CD4-positive, alpha-beta T cell treated with Interleukin-15 for 4 hours (primary cell): ENCODE data around the gene PINLYP.

ENCODE experiments used
- DNase-seq: peaks from one replicate; pipeline ENCODE4 v3.0.0-alpha.2; 2020; ENCODE audit warnings: low spot score

PINLYP gene

DNA sequence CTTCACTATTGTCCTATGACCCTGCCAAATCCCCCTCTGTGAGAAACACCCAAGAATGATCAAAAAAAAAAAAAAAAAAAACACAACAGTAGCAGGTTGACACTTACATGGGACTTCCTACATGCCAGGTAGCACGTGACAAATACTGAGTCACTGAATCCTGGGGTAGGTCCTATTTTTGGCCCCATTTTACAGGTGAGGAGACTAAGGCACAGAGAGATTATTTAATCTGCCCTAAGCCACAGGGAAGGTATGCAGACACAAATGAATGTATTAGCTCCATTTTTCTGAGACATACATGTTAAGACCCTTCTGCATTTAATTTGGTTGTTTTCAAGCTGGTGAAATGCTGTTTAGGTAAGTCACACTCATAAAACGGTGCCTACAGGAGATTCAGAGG is 26.9 kb upstream of the PINLYP start:
- no peak for DNase-seq

DNA sequence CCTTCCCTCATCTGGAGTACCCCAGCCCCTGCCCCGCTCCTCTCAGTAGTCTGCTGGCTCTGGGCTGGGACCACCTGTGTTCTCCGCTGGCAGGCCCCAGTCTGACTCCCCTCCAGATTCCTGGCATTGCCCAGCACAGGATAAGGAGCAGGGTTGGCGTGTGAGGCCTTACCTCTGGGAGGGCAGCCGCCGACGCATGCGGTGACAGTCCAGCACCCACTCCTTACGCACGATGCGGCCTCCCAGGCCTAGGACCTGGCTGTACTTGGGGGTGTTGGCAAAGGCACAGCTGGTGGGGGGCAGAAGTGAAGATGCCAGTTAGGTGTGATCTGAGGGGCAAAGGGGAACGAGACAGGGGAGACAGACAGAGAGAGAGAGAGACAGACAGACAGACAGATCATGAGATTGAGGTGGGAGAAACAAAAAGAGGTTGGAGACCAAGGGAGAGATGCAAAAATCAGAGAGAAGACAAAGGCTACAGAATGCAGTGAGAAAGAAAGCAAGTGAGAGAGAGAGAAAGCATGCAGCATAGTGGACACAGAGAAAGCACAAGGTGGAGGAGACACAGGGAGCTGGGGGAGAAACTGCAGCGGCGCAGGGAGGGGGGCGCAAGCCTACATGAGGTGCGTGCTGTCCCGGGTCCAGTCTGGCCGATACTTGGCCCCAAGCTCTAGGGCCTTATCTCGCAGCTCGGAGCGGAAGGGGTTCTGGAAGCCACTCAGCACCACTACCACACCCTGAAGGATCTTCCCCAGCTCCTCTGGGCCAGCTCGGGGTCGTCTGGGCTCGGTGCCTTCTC is 24.0 kb upstream of the PINLYP start:
- DNase-seq: no peak

DNA sequence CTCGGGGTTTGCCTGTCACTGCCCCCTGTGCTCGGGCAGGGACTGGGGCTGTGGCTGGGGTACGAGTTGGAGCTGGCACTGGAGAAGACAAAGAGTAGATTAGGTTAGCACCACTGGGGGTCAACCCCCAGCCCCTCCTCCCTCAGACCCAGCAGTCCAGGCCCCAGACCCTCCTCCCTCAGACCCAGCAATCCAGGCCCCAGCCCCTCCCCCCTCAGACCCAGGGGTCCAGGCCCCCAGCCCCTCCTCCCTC is 23.5 kb upstream of the PINLYP start:
- no peak for DNase-seq

DNA sequence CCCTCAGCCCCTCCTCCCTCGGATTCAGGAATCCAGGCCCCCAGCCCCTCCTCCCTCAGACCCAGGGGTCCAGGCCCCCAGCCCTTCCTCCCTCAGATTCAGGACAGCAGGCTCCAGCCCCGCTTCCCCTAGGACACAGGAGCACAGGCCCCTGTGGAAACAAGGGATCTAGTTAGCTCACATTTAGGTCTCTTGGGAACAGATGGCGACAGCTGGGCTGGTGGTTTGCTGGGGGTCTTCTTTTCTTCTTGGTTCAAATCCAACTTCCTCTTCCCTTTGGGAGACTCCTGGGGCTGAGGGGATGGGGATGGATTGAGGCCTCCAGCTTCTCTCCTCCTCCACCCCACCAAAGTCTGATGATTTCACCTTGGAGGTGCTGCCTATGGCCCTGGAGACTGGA is 23.0 kb upstream of the PINLYP start:
- DNase-seq: no peak

DNA sequence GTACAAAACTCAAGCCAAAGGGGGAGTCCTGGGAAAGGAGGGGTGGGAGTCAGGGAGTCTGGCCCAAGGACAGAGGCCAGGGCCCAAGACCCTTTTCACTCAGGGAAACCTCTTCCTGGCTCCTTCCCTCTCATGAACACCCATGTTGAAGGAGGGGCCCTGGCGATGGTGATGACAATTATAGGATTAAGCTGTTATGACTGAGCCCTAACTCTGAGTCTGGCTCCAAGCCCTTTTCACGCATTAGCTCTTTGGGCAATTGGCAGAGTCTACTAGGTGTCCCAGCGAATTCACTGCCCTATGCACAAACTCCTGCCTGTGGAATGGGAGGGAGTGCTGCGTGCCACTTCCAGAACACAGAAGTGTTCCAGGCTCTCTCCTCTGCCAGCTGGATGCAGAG is 21.9 kb upstream of the PINLYP start:
- no peak for DNase-seq

DNA sequence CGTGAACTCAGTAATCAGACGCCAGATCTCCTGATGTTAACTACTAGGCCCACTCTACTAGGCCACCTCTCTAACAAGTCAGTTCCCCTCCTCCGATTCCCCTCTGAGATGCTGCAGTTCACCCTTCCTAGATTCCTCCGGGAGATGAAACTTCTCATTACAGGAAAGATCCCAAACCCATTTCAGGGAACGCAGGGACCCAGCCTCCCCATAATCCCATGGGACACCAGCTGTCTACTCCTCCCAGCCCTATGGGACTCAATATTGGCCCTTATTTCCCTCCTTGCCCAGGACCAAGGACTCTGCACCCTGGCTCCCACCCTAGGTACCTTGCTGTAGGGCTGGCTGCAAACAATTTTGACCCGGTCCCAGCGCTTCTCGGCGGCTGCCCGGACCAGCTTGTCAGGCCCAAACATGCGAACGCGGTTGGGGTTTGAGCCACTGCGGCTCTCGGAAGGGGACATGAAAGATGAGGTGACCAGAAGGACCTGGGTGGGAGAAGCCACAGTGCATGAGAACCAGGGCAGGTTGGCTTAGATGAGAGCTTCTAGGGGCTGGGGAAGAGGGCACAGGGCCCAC is 21.2 kb upstream of the PINLYP start:
- DNase-seq: no peak

DNA sequence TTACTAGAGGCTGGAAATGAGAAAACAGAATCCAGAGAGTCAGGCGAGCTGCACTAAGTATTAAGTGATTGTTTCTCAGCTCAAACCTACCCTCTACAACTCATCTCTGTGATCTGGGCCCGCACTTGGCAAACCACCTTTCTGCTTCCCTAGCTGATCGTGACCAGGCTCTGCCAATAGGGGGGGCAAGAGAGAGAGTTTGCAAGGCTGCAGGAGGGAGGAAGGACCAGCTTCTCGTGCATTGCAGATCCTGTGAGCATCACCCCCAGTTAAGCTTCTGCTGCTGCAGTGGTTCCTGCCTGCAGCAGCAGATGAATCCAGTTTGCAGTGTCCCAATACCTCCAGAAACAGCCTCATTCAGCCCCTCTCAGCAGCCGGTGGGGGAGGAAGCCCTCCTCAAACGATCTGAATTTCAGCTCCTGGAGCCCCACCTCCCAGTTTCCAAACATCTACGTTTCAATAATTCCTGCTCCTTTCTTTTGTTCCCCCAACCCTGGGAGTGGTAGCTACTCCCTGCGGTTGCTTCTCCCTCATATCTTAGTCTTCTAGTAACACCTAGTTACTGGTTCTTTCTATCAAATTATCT is 20.3 kb upstream of the PINLYP start:
- peak; percentile 91 for DNase-seq

DNA sequence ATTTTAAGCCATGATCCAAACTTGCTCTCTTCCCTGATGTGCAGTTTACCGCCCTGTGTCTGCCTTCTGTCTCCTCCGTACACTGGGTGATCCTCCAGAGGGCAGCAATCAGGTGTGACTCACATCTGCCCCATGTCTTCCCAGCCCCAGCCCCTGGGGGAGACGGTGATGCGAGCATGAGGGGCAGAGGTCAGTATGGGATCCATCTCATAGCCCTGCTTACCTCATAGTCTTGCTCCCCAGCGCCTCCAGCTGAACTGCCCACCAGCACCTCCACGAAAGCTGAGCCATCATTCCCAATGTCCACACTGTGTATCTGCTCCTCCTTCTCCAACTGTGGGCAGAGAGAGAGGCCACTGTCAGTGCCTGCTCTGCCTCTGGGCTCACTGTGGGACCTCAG is 14.9 kb upstream of the PINLYP start:
- DNase-seq: peak; percentile 6

DNA sequence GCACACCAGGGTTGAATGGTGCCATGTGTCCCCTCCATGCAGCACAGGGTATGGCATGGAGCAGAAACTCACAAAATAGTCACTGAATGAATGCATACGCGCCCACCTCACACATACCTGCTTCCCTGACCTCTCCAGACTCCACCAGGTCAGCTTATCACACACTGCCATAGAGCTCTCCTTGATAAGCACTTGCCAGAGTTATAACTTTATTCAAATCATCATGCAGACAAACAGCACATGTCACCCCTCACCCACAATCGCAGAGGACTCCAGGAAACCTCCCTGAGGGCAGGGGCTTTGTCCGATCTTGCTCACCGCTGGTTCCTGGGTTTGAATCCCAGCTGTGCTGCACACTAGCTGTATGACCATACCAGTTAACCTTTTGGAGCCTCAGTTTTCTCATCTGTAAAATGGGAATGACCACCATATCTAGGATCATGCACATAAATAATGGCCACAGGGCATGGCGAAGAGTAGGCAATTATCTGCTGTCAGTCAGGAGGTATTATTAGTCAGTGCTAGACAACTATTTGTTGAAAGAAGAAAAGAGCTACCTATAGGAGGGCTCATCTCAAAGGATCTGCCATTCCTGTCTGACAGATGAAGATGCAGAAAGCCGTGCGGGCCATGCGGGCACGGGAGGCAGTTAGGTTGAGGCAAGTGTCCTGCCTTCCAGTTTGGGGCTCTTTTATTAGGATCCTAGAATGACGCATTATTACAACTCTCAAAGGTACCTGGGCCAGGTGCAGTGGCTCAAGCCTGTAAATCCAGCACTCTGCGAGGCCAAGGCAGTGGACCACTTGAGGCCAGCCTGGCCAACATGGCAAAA is 14.2 kb upstream of the PINLYP start:
- DNase-seq: no peak

DNA sequence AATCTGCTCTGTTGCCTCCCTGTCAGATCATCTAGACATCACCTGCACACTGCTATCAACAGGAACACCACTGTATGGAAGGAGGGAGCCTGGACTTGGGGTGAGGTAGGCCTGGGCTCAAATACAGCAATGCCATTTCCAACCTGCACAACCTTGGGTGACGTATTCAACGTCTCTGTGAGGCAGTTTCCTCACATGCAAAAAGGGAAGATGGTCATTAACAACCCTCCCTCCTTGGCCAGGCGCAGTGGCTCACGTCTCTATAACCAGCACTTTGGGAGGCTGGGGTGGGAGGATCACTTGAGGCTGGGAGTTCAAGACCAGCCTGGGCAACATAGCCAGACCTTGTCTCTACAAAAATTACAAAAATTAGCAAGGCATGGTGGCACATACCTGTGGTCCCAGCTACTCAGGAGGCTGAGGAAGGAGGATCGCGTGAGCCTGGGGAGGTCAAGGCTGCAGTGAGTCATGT is 13.3 kb upstream of the PINLYP start:
- DNase-seq: no peak

DNA sequence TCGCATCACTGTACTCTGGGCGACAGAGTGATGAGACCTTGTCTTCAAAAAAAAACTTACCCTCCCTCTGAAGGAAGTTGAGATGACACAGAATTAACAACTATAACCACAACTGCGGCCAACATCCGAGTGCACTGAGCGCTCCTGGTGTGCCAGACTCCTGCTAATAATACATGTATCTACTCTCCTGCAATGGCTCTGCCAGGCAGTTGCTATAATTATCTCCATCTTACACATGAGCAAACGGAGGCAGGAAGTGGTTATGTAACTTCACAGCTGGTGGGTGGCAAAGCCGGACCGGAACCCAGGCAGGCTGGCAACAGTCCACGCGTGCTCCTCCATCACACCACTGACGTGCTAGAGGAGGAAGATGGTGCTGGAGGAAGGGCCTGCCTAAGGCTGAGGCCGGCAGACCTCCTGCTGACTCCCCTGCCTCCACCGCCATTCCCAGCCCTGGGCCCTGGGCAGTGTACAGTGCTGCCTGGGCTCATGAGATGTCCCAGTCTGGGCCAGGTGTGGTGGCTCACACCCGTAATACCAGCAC is 12.8 kb upstream of the PINLYP start:
- DNase-seq: peak; percentile 91

DNA sequence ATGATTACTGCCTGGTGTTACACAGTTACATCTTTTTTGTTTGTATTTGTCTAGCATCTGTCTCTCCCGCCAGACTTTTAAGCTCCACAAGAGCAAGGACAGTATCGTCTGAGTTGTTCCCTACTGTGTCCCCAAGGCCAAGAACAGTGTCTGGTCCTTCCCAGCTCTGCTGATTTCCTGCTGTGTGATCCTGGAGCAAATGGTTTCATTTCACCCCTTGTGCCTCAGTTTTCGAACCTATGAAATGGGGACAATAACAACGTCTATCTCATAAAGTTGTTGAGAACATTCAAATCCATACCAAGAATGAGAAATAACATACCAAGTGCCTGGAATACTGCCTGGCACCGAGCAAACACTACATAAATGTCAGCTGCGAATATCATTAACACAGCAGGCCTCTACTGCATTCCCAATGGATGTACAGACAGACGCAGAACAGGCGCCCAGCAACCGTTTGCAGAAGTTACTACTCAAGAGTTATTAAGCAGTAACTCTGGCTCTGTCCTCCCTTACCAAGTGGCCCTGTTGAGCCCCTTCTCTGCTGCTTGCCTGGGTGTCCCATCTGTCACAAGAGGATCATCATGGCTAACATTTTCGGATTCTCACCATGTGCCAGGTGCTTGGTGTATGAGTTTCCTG is 11.7 kb upstream of the PINLYP start:
- no peak for DNase-seq

DNA sequence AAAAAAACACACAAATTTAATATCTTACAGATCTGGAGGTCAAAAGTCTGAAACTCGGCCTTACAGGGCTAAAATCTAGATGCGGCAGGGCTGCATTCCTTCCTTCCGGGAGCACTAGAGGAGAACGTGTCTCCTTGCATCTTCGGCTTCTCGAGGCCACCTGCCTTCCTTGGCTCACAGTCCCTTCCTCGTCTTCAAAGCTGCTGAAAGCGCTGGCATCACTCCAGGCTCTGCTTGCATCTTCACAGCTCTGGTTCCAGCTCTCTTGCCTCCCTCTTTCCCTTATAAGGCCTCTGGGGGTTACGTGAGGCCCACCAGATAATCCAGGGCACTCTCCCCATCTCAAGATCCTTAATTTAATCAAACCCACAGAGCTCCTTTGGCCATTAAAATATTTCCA is 10.8 kb upstream of the PINLYP start:
- DNase-seq: no peak

DNA sequence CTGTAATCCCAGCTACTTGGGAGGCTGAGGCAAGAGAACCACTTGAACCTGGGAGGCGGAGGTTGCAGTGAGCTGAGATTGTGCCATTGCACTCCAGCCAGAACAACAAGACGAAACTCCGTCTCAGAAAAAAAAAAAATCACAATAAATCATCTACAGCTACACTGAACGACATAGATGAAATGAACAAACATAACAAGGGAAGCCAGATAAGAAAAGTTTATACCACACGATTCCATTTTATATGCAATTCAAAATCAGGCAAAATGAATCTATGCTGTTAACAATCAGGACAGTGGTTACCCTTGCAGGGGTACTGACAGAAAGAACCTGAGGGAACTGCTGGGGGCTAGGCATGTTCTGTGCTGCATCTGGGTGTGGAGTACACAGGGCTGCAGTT is 5.9 kb upstream of the PINLYP start:
- DNase-seq: no peak

DNA sequence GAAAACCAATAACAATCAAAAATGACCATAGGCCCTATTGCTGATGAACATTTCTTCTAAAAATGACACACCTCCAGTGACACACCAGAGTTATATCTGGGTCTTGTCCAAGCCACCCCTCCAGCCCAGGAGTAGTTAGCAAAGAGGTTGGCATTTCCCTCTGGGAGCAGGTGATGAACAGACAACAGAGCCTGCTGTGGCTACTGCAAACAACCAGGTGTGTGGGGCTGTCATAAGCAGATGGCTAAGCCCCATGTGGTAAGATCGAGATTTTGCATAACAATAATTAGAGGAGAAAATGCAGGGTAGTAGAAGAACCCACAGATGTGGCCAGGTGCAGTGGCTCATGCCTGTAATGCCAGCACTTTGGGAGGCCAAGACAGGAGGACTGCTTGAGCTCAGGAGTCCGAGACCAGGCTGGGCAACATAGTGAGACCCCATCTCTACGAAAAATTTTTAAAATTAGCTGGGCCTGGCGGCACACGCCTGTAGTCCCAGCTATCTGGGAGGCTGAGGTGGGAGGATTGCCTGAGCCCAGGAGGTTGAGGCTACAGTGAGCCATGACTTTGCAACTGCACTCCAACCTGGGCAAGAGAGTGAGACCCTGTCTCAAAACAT is 5.3 kb upstream of the PINLYP start:
- DNase-seq: no peak

DNA sequence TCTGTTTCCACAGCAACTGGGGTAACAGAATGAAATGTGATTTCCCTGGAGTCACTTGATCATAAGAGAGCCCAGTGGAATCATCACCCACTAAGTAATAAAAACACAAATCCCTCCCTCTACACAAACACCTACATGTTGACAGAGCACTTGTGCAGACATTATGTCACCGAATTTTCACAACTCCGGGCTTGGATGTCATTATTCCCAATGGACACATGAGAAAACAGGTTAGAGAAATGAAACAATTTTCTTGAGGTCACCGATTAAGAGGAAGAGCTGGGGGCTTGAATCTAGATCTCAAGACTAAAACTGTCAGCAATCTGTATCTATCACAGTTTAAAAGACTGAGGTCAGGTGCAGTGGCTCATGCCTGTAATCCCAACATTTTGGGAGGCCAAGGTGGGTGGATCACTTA is 3.4 kb upstream of the PINLYP start:
- no peak for DNase-seq

DNA sequence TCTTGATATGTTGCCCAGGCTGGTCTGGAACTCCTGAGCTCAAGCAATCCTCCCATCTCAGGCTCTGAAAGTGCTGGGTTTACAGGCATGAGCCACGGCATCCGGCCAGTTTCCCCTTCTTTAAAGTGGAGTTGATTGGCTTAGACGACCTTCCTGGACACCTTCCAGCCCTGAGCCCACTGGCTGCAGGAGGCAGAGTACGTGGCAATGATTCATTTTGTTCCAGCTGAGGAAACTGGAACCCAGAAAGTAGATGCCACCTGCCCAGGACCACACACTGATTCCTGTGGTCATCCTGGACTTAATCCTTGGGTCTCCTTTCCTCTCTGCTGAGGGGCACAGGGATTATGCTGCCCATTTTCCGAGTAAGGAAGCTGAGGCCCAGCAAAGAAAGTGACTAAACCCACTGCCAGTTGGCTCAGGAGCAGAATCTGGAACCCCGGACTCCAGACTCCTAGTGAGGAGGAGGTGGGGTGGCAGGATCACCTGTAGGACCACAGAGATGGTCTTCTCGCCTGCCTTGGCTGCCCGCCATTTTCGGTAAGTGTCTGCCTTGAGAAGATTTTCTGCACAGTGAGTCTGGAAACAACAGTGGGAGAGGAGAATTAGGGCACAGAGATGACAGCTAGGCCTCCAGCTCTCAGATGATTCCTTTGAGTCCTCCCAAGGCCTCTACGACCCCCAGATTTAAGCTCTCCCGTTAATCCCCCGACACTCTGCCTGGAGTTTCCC is 1.0 kb upstream of the PINLYP start:
- DNase-seq: no peak

DNA sequence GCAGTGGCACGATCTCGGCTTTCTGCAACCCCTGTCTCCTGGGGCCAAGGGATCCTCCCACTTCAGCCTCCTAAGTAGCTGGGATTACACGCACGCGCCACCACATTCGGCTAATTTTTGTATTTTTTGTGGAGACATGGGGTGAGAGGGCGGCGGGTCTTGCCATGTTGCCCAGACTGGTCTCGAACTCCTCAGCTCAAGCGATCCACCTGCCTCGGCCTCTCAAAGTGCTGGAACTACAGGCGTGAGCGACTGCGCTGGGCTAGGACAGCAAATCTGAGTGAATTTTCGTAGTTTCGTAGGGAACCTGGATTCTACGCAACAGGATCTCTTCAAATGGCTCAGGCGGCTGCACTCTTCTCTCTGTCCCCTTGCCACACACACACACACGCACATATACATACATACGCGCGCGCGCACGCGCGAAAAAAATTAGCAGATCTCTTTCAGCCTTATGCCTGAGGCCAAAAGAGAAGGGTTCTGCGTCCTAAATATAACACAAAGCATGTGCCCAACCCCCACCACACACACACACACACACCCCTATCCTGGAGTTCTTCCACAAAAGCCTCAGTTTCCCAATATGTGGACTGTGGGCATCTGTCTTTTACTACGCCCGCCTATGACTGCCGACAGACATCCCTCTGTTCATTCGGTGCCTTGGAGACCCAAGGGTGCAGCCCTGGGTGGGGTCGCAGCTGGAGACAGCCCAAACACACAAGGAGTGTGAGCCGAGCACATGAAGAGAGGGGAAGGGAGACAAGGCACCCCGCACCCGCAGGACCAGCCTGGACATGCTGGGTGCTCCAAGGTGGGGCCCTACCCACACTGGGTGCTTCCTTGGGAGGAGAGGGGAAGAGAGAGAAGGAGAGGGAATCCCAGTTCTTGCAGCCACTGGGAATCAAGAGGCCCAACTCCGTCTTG is 616 bp downstream of the PINLYP start:
- DNase-seq: no peak

DNA sequence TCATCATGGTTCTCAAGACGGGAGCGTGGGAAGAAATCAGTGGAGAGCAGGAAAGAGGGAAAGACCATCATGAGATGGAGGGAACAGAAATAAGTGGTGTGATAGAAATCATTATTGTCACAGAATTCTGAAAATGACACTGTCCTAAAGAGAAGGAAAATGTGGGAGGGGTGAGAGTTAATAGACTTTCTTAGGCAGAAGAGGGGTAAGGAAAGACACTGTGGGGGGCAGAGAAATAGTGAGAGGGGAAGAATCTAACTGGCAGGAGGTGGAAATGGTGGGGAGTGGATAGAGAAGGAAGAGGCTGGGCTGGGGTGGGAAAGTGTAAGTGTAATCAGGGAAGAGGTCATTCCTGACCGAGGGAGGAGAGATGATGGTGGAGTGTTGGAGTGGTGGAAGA is 3.2 kb downstream of the PINLYP start:
- DNase-seq: no peak

DNA sequence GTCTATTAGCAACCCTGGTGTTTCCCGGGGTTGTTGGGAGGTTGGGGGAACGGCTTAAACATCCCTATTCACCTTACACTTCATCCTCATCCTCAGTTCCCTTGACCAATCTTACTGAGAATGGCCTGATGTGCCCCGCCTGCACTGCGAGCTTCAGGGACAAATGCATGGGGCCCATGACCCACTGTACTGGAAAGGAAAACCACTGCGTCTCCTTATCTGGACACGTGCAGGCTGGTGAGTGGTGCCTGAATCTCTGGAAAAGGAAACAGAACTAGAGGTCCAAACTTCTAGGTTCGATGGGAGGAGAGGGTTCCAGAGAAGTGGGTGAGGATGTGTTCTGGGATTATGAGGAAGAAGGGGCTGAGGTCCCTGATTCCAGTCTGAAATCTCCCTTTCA is 5.9 kb downstream of the PINLYP start:
- DNase-seq: no peak
